Pericardium fibroblast (primary cell): ENCODE data around the gene KLHL34. TPM values are rescaled to one million over a fixed set of nuclear protein-coding genes. Genes with fewer than 3 reads are reported as not detected.

Experiments used
- total RNA-seq: library from RNA; depleted of rRNA; stranded (reverse); fragments of >200 nt; gene quantifications from 2 replicates; pipeline ENCODE4 v1.2.3, GENCODE V29; 2015

Gene KLHL34
- under 0.01 TPM in 1 of 2 replicates, not detected in the other for total RNA-seq

GRCh38 chrX:21658152-21658737 lies at the start of gene KLHL34:
Gene KLHL34, minus strand, starts transcription at chrX:21658330. Its CDS starts 542 bp downstream, at chrX:21657788.

Other genes with a start within 250 kb of the KLHL34 start
- gene SMPX, start 99.8 kb upstream of the KLHL34 start, total RNA-seq, result 0.85 TPM in 1 of 2 replicates, not detected in the other
- gene MBTPS2, start 181.3 kb upstream of the KLHL34 start, total RNA-seq, result 6.8 and 7.4 TPM in 2 replicates
- 0.70 and 1.8 TPM in 2 replicates for gene YY2, start 197.7 kb upstream of the KLHL34 start, total RNA-seq